Upper lobe of left lung (tissue), 6 donors: ENCODE results near the gene CAMK2G. TPM values are rescaled to one million over a fixed set of nuclear protein-coding genes. Genes with fewer than 3 reads are reported as not detected.

Experiments
- ATAC-seq, 2 donors: fragments of 200-7000 bp; cut with Tn5 transposase; one replicate each; pipeline ENCODE4 v1.9.1; 2022; ENCODE audit warnings: mild to moderate bottlenecking in 2 of 2, moderate library complexity in 2 of 2; ENCODE audit not compliant: low FRiP score in 2 of 2
- DNase-seq, 2 donors: peaks; one replicate each; pipeline ENCODE4 v3.0.0-alpha.2; 2019 to 2020
- H3K27ac ChIP-seq, 4 donors: fragments of 200-600 bp; sonication (generic); one replicate each; pipeline ENCODE4 v1.5.1; 2016 to 2019
- H3K27me3 ChIP-seq, 4 donors: fragments of 200-600 bp; sonication (generic); one replicate each; pipeline ENCODE4 v1.5.1; 2017 to 2019
- H3K36me3 ChIP-seq, 4 donors: fragments of 200-600 bp; sonication (generic); one replicate each; pipeline ENCODE4 v1.5.1; 2016 to 2019
- H3K4me1 ChIP-seq, 4 donors: fragments of 200-600 bp; sonication (generic); one replicate each; pipeline ENCODE4 v1.5.1; 2018 to 2019
- H3K4me3 ChIP-seq, 4 donors: fragments of 200-600 bp; sonication (generic); one replicate each; pipeline ENCODE4 v1.5.1; 2017 to 2019; ENCODE audit warnings: mild to moderate bottlenecking in 2 of 4, moderate library complexity in 1 of 4
- H3K9me3 ChIP-seq, 4 donors: fragments of 200-600 bp; sonication (generic); one replicate each; pipeline ENCODE4 v1.5.1; 2018 to 2019
- EP300 ChIP-seq, 4 donors: sonication (generic); formaldehyde crosslinking; IDR thresholded peaks; one replicate each; pipeline ENCODE4 v1.5.1; 2017; ENCODE audit warnings: antibody characterized with exemption in 4 of 4, control low read depth in 2 of 4
- POLR2A ChIP-seq, 4 donors: fragments of 450-650 bp; IDR thresholded peaks; one replicate each; pipeline ENCODE4 v1.5.1; 2016 to 2017; ENCODE audit warnings: antibody characterized with exemption in 4 of 4, mild to moderate bottlenecking in 2 of 4
- POLR2AphosphoS5 ChIP-seq, 2 donors: sonication (generic); formaldehyde crosslinking; IDR thresholded peaks; one replicate each; pipeline ENCODE4 v1.5.1; 2017; ENCODE audit warnings: antibody characterized with exemption in 2 of 2
- WGBS, 2 donors: methylation state at CpG; one replicate each; pipeline ENCODE4 v1.1.5; 2017 to 2018; 5-methylcytosine and 5-hydroxymethylcytosine counted together
- total RNA-seq, 6 donors: library from RNA; depleted of rRNA in 4 of 6; stranded (reverse); fragments of >200 nt in 4 of 6; gene quantifications; one replicate each; pipeline versions ENCODE4 v1.1.0 to v1.2.1, GENCODE V29; 2016 to 2021
- TF ChIP-seq, protein P1 (sequence below), 6 experiments: fragments of 450-650 bp in 4 of 6; fragments of 200-600 bp in 2 of 6; sonication (generic) in 2 of 6; IDR thresholded peaks; one replicate each; pipeline ENCODE4 v1.5.1; 2016 to 2019; ENCODE audit warnings: antibody characterized with exemption in 6 of 6
- donor health status: DM: no; HTN: no; CAD: no; lungs with moderate emphysema.
- donor health status: DM: no; HTN: yes; CAD: no; lungs with severe emphysema.

Gene CAMK2G
- total RNA-seq, 6 donors from 2014 or later, result 25.7 to 52.3 (median 43.0) TPM

DNA sequence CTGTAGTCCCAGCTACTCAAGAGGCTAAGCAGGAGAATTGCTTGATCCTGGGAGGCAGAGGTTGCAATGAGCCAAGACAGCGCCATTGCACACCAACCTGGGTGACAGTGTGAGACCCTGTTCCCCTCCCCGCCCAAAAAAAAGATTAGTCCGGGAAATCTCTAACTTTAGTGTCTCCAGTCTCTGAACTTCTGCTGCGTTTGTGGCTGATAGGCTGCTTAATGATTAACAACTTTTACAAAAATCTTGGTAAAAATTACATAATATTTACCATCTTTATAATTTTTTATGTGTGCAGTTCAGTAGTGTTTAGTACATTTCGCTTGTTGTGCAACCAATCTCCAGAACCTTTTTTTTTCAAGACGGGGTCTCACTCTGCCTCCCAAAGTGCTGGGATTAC is 26.9 kb upstream of the CAMK2G start:
- no peak overlapping the region for H3K4me3 ChIP-seq
- TF ChIP-seq POLR2A (IDR thresholded peaks at IDR 0.05) (no peak), POLR2AphosphoS5 (IDR thresholded peaks at IDR 0.05) (no peak), EP300 (IDR thresholded peaks at IDR 0.05) (no peak)
- TF ChIP-seq, protein P1, sequence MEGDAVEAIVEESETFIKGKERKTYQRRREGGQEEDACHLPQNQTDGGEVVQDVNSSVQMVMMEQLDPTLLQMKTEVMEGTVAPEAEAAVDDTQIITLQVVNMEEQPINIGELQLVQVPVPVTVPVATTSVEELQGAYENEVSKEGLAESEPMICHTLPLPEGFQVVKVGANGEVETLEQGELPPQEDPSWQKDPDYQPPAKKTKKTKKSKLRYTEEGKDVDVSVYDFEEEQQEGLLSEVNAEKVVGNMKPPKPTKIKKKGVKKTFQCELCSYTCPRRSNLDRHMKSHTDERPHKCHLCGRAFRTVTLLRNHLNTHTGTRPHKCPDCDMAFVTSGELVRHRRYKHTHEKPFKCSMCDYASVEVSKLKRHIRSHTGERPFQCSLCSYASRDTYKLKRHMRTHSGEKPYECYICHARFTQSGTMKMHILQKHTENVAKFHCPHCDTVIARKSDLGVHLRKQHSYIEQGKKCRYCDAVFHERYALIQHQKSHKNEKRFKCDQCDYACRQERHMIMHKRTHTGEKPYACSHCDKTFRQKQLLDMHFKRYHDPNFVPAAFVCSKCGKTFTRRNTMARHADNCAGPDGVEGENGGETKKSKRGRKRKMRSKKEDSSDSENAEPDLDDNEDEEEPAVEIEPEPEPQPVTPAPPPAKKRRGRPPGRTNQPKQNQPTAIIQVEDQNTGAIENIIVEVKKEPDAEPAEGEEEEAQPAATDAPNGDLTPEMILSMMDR (IDR thresholded peaks at IDR 0.05), result no peak
- no peaks in the 10 kb centered on the region for H3K9me3 ChIP-seq
- ATAC-seq, result no peak
- 69 to 80% methylated on average over 6 of the region's 6 CpGs for WGBS, 2 donors
- DNase-seq, result no peak
- H3K27ac ChIP-seq, result no peak overlapping the region
- no peaks in the 10 kb centered on the region for H3K36me3 ChIP-seq
- H3K4me1 ChIP-seq, result peaks cover 4 to 11% (median 7%) of the 10 kb centered on the region in 4 donors
- no peaks in the 10 kb centered on the region for H3K27me3 ChIP-seq

DNA sequence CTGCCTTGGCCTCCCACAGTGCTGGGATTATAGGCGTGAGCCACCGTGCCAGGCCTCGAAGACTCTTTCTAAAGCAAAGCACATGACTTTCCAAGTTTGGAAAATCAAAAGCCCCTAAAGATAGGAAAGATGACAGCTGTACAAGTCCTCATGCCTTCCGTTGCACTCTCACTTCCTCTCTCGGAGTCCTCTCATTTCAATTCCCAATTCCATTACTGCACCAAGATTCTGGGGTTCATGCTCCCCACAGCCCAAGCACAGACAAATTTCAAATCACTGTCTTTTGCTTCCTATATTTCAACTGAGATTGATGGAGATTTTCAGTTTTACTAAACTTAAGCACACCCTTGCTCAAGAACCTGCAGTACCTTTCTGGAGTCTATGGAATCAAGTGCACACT is 25.7 kb upstream of the CAMK2G start:
- 84 to 93% methylated on average over 5 of the region's 5 CpGs for WGBS, 2 donors
- no peak for DNase-seq
- Histone ChIP-seq H3K4me1 (peaks cover 0 to 7% (median 3%) of the 10 kb centered on the region in 4 donors), H3K27me3 (no peaks in the 10 kb centered on the region), H3K4me3 (no peak overlapping the region), H3K9me3 (no peaks in the 10 kb centered on the region), H3K27ac (no peak overlapping the region), H3K36me3 (no peaks in the 10 kb centered on the region)
- no peak for TF ChIP-seq POLR2AphosphoS5 (IDR thresholded peaks at IDR 0.05)
- TF ChIP-seq, protein P1 (IDR thresholded peaks at IDR 0.05), result no peak
- no peak for ATAC-seq

DNA sequence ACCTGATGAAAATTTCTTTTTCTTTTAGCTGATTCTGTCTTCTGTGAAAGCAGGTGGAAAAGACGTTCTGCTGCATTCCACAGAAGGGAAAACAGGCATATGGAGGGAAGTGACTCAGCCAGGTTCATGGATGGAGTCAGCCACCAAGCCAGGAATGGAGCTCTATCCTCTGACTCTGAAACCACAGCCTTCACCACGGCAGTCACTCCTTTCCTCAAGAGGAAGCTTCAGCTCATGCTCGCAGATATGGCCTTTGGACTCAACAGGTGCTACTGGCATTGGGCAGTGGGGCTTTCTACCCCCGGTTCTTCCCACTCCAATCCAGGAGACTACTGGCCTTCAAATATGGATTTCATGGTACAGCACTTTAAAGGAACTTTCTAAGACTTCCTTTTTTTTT is 25.1 kb upstream of the CAMK2G start:
- Histone ChIP-seq H3K27me3 (no peaks in the 10 kb centered on the region), H3K9me3 (no peaks in the 10 kb centered on the region), H3K27ac (no peak overlapping the region), H3K4me3 (no peak overlapping the region), H3K4me1 (peaks cover 0 to 7% (median 3%) of the 10 kb centered on the region in 4 donors), H3K36me3 (no peaks in the 10 kb centered on the region)
- WGBS, 2 donors, result 65 to 72% methylated on average over 4 of the region's 4 CpGs
- TF ChIP-seq, protein P1 (IDR thresholded peaks at IDR 0.05), result no peak
- TF ChIP-seq EP300 (IDR thresholded peaks at IDR 0.05) (no peak), POLR2AphosphoS5 (IDR thresholded peaks at IDR 0.05) (no peak), POLR2A (IDR thresholded peaks at IDR 0.05) (no peak)
- DNase-seq, result no peak
- peak; percentile 24 to 41 for ATAC-seq

DNA sequence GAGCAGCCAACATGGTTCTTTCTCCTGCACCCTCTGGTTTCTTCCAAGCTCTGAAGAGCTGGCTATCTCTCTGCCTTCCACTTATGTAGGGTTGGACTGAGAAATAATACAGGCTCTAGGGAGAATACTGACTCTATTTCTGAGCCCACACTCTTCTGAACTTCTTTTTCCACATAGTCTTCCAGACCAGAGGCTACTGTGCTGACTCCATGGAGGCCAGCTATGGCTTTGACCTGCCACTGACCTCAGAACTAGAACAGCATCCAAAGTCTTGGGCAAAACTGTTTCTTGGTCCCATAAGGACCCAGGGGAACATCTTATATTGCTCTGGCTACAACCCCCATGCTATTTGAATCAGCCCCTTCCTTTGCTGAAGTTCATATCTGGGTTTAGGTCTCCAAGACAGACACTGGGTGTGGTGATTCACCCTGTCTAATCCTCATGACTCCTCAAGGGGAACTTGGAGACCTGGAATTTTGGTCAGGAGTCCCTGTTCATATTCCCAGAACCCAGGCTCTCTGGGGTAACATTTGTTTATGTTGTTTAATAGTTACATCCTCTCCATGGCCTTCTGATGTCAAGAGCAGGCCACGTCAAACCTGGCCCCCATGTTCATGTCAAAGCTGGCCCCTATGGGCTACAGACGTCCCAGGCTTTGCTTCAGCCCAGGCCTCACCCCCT is 24.5 kb upstream of the CAMK2G start:
- ATAC-seq, result peak in 1 of 2 donors; percentile 54
- 77 to 84% methylated on average over 2 of the region's 2 CpGs for WGBS, 2 donors

More for the DNA sequence above, 24.5 kb upstream of the CAMK2G start:
- DNase-seq, result no peak
- Histone ChIP-seq H3K27me3 (no peaks in the 10 kb centered on the region), H3K9me3 (no peaks in the 10 kb centered on the region), H3K27ac (no peak overlapping the region), H3K4me3 (no peak overlapping the region), H3K4me1 (peaks cover 0 to 7% (median 3%) of the 10 kb centered on the region in 4 donors), H3K36me3 (no peaks in the 10 kb centered on the region)
- no peak for TF ChIP-seq EP300 (IDR thresholded peaks at IDR 0.05)
- TF ChIP-seq POLR2A (IDR thresholded peaks at IDR 0.05), result no peak
- TF ChIP-seq, protein P1 (IDR thresholded peaks at IDR 0.05), result no peak
- TF ChIP-seq POLR2AphosphoS5 (IDR thresholded peaks at IDR 0.05), result no peak
